CD4-positive, alpha-beta T cell (primary cell): Measurements from ENCODE around the gene APOLD1. TPM values are rescaled to one million over a fixed set of nuclear protein-coding genes. Genes with fewer than 3 reads are reported as not detected.

Experiments used
- ATAC-seq: fragments of 200-7000 bp; cut with Tn5 transposase; one replicate; pipeline ENCODE4 v1.10.0; 2022; ENCODE audit warnings: mild to moderate bottlenecking; ENCODE audit not compliant: poor library complexity
- CTCF ChIA-PET: fragments of 350-600 bp; sonication (Branson Sonifier 250); formaldehyde crosslinking; loops from one replicate; lab custom pipeline; 2021; ENCODE audit warnings: antibody characterized with exemption, inconsistent platforms; lab: Charles Lee
- POLR2A ChIA-PET: fragments of 350-600 bp; sonication (Branson Sonifier 250); formaldehyde crosslinking; loops from one replicate; lab custom pipeline; 2021; ENCODE audit warnings: antibody characterized with exemption, inconsistent platforms; lab: Charles Lee
- DNase-seq, 14 experiments: peaks; one replicate each; pipeline ENCODE4 v3.0.0-alpha.2; 2013 to 2020; ENCODE audit warnings: mixed read lengths in 2 of 14
- H3K27ac ChIP-seq, 2 donors: one replicate each; pipeline versions ENCODE4 v1.5.1 to v1.7.0; 2013; ENCODE audit warnings: low read length in 2 of 2, low read depth in 1 of 2, mild to moderate bottlenecking in 1 of 2
- H3K27me3 ChIP-seq, 2 experiments: 1 replicate in 1 of 2; 2 replicates in 1 of 2; pipeline versions ENCODE4 v1.6.1 to v1.7.0; 2013; ENCODE audit warnings: low read length in 2 of 2, control low read depth in 1 of 2, mild to moderate bottlenecking in 1 of 2, moderate library complexity in 1 of 2; ENCODE audit not compliant: insufficient read depth in 2 of 2, control insufficient read depth in 1 of 2
- H3K36me3 ChIP-seq: one replicate; pipeline ENCODE4 v1.6.1; 2013; ENCODE audit warnings: low read length, control low read depth; ENCODE audit not compliant: insufficient read depth
- H3K4me1 ChIP-seq: one replicate; pipeline ENCODE4 v1.6.1; 2013; ENCODE audit warnings: low read length, control low read depth; ENCODE audit not compliant: insufficient read depth
- H3K4me3 ChIP-seq: one replicate; pipeline ENCODE4 v1.5.1; 2013; ENCODE audit warnings: mild to moderate bottlenecking, low read length, moderate library complexity
- H3K9me3 ChIP-seq, 2 experiments: 1 replicate in 1 of 2; 2 replicates in 1 of 2; pipeline versions ENCODE4 v1.6.1 to v1.7.0; 2013; ENCODE audit warnings: low read length in 2 of 2, mild to moderate bottlenecking in 2 of 2, control low read depth in 1 of 2, moderate library complexity in 1 of 2; ENCODE audit not compliant: control insufficient read depth in 1 of 2, insufficient read depth in 1 of 2
- H3K27ac Mint-ChIP-seq: one replicate; pipeline ENCODE4 v1.8.0; 2020; ENCODE audit warnings: mixed read lengths
- H3K27me3 Mint-ChIP-seq: one replicate; pipeline ENCODE4 v1.8.0; 2021; ENCODE audit warnings: mixed read lengths
- H3K36me3 Mint-ChIP-seq: one replicate; pipeline ENCODE4 v1.8.0; 2021; ENCODE audit warnings: low read depth, mixed read lengths
- H3K4me1 Mint-ChIP-seq: one replicate; pipeline ENCODE4 v1.8.0; 2021; ENCODE audit warnings: low read depth, mixed read lengths
- H3K4me3 Mint-ChIP-seq: one replicate; pipeline ENCODE4 v1.8.0; 2020; ENCODE audit warnings: mild to moderate bottlenecking, mixed read lengths
- H3K9me3 Mint-ChIP-seq: one replicate; pipeline ENCODE4 v1.8.0; 2020; ENCODE audit warnings: mixed read lengths
- intact Hi-C, 2 experiments: fragments of 100-400 bp; cut with DNase I in 1 of 2; cut with micrococcal nuclease in 1 of 2; formaldehyde crosslinking; loops; one replicate each; pipeline versions ENCODE4 v1.15.1 to v1.9.0; 2023 to 2025; cut with DNase I, micrococcal nuclease
- total RNA-seq, 174 experiments: library from RNA in 2 of 174; stranded (reverse) in 2 of 174; gene quantifications; one replicate each; pipeline ENCODE4 v1.2.3 and lab custom pipeline; 2021 to 2026
- TF ChIP-seq, protein P1 (sequence below): fragments of 200-600 bp; IDR thresholded peaks from one replicate; pipeline ENCODE4 v1.8.0; 2022; ENCODE audit warnings: antibody characterized with exemption, mild to moderate bottlenecking

APOLD1 gene
- total RNA-seq, 2 experiments from 2014 or later = 1.8 to 3.4 TPM

DNA sequence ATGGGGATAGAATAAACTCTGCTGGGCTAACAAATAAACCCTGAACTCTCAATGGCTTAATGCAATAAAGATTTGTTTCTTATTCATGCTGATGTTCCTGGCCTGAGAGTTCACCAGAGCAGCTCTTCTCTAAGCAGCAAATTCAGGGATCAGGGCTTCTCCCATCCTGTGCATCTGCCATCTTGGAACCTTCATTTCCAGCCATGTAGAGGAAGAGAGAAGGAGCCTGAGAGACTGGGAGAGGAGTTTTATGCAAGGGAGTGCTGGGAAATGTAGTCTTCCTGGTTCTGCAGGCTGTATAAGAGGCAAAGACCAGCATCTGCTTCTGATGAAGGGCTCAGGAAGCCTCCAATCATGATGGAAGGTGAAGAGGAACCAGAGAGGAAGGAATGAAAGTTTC lies 20.6 kb upstream of the APOLD1 start:
- Mint-ChIP-seq H3K27ac (no peak overlapping the region), H3K36me3 (no peaks in the 10 kb centered on the region), H3K27me3 (no peaks in the 10 kb centered on the region), H3K4me1 (no peaks in the 10 kb centered on the region), H3K9me3 (peaks cover under 1% of the 10 kb centered on the region), H3K4me3 (no peak overlapping the region)
- no peaks in the 10 kb centered on the region for H3K27me3 ChIP-seq
- DNase-seq (no peak), ATAC-seq (no peak)
- POLR2A ChIA-PET = no interaction called here
- no peaks in the 10 kb centered on the region for H3K36me3 ChIP-seq
- CTCF ChIA-PET = no interaction called here
- intact Hi-C loops = no loop called here
- peaks cover under 1 to 7% of the 10 kb centered on the region in 2 experiments for H3K9me3 ChIP-seq
- TF ChIP-seq, protein P1, sequence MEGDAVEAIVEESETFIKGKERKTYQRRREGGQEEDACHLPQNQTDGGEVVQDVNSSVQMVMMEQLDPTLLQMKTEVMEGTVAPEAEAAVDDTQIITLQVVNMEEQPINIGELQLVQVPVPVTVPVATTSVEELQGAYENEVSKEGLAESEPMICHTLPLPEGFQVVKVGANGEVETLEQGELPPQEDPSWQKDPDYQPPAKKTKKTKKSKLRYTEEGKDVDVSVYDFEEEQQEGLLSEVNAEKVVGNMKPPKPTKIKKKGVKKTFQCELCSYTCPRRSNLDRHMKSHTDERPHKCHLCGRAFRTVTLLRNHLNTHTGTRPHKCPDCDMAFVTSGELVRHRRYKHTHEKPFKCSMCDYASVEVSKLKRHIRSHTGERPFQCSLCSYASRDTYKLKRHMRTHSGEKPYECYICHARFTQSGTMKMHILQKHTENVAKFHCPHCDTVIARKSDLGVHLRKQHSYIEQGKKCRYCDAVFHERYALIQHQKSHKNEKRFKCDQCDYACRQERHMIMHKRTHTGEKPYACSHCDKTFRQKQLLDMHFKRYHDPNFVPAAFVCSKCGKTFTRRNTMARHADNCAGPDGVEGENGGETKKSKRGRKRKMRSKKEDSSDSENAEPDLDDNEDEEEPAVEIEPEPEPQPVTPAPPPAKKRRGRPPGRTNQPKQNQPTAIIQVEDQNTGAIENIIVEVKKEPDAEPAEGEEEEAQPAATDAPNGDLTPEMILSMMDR = no peak
- no peak overlapping the region for H3K4me3 ChIP-seq
- no peaks in the 10 kb centered on the region for H3K4me1 ChIP-seq
- no peak overlapping the region for H3K27ac ChIP-seq

DNA sequence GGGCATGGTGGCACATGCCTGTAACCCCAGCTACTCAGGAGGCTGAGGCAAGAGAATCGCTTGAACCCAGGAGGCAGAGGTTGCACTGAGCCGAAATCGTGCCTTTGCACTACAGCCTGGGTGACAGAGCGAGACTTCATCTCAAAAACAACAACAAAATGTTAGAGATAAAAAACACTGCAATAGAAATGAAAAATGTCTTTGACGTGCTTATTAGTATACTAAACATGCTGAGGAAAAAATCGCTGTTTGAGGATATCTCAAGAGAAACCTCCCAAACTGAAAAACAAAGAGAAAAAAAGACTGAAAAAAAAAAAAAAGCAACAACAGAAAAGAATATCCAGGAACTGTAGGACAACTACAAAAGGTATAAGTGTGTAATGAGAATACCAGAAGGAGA lies 15.2 kb upstream of the APOLD1 start:
- Mint-ChIP-seq H3K36me3 (no peaks in the 10 kb centered on the region), H3K4me3 (no peak overlapping the region), H3K4me1 (no peaks in the 10 kb centered on the region), H3K9me3 (peaks cover 5% of the 10 kb centered on the region), H3K27ac (no peak overlapping the region), H3K27me3 (no peaks in the 10 kb centered on the region)
- Histone ChIP-seq H3K4me1 (no peaks in the 10 kb centered on the region), H3K9me3 (peaks cover 6 to 13% of the 10 kb centered on the region in 2 experiments), H3K27ac (no peak overlapping the region), H3K27me3 (no peaks in the 10 kb centered on the region), H3K36me3 (no peaks in the 10 kb centered on the region), H3K4me3 (no peak overlapping the region)
- ChIA-PET CTCF (interaction anchor here (0.7 kb wide), 1 partner anchor 43 kb away, joined by 3 read pairs; no protein-coding TSS in a partner anchor), POLR2A (no interaction called here)
- DNase-seq (no peak), ATAC-seq (no peak)
- TF ChIP-seq, protein P1 = no peak
- intact Hi-C loops = no loop called here

DNA sequence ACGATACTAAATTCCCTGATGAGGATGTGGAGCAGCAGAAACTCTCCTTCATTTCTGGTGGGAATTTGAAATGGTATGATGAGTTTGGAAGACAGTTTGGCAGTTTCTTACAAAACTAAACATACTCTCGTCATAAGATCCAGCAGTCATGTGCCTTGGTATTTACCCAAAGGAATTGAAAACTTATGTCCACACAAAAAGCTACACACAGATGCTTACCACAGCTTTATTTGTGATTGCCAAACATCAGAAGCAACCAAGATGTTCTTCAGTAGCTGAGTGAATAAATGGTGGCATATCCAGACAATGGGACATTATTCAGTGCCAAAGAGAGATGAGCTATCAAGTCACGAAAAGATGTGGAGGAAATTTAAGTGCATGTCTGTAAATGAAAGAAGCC lies 10.7 kb upstream of the APOLD1 start:
- Mint-ChIP-seq H3K4me1 (no peaks in the 10 kb centered on the region), H3K4me3 (no peak overlapping the region), H3K27me3 (no peaks in the 10 kb centered on the region), H3K9me3 (peaks cover 4% of the 10 kb centered on the region), H3K36me3 (no peaks in the 10 kb centered on the region), H3K27ac (no peak overlapping the region)
- Histone ChIP-seq H3K4me3 (no peak overlapping the region), H3K27ac (no peak overlapping the region), H3K4me1 (no peaks in the 10 kb centered on the region), H3K36me3 (no peaks in the 10 kb centered on the region), H3K27me3 (no peaks in the 10 kb centered on the region), H3K9me3 (peaks cover 6 to 7% of the 10 kb centered on the region in 2 experiments)
- TF ChIP-seq, protein P1 = no peak
- intact Hi-C loops = no loop called here
- no peak for DNase-seq
- ChIA-PET CTCF (no interaction called here), POLR2A (no interaction called here)
- no peak for ATAC-seq
